Astrocyte (in vitro differentiated cells and primary cell): ENCODE results near the gene B4GALT1. TPM values are rescaled to one million over a fixed set of nuclear protein-coding genes. Genes with fewer than 3 reads are reported as not detected.

Source experiments
- DNase-seq: peaks from one replicate; pipeline ENCODE4 v3.0.0-alpha.2; 2010; ENCODE audit warnings: low read depth
- FAIRE-seq: peaks from 2 replicates; lab custom pipeline; 2011; peaks lifted over from hg19 to GRCh38; lab: Jason Lieb, UNC
- H2AFZ ChIP-seq: 2 replicates; pipeline ENCODE4 v1.6.0; 2012; ENCODE audit warnings: low read depth, low read length, inconsistent platforms
- H3K27ac ChIP-seq: 2 replicates; pipeline ENCODE4 v1.5.1; 2011; ENCODE audit warnings: low read depth, low read length, inconsistent platforms
- H3K27me3 ChIP-seq: 2 replicates; pipeline ENCODE4 v1.6.0; 2011; ENCODE audit warnings: low read length, inconsistent platforms; ENCODE audit not compliant: insufficient read depth
- H3K36me3 ChIP-seq: 2 replicates; pipeline ENCODE4 v1.5.1; 2011; ENCODE audit warnings: low read length, inconsistent platforms; ENCODE audit not compliant: insufficient read depth
- H3K4me1 ChIP-seq: 2 replicates; pipeline ENCODE4 v1.5.1; 2011; ENCODE audit warnings: low read length, inconsistent platforms; ENCODE audit not compliant: insufficient read depth
- H3K4me2 ChIP-seq: 2 replicates; pipeline ENCODE4 v1.6.0; 2012; ENCODE audit warnings: low read length, inconsistent platforms
- H3K4me3 ChIP-seq: 2 replicates; pipeline ENCODE4 v1.5.1; 2011; ENCODE audit warnings: low read depth, mild to moderate bottlenecking, low read length, inconsistent platforms; ENCODE audit not compliant: insufficient read depth
- H3K79me2 ChIP-seq: 2 replicates; pipeline ENCODE4 v1.6.0; 2012; ENCODE audit warnings: mild to moderate bottlenecking, low read length, inconsistent platforms; ENCODE audit not compliant: insufficient read depth
- H3K9ac ChIP-seq: 2 replicates; pipeline ENCODE4 v1.6.0; 2012; ENCODE audit warnings: mild to moderate bottlenecking, low read length, inconsistent platforms
- H3K9me3 ChIP-seq: 2 replicates; pipeline ENCODE4 v1.5.1; 2012; ENCODE audit warnings: low read depth, mild to moderate bottlenecking, low read length, inconsistent platforms; ENCODE audit not compliant: insufficient read depth
- H4K20me1 ChIP-seq: 2 replicates; pipeline ENCODE4 v1.6.0; 2012; ENCODE audit warnings: low read length, inconsistent platforms; ENCODE audit not compliant: insufficient read depth
- H3K27ac Mint-ChIP-seq: one replicate; pipeline ENCODE4 v1.8.0; 2021; ENCODE audit warnings: mild to moderate bottlenecking, mixed read lengths; ENCODE audit not compliant: unreplicated experiment
- H3K27me3 Mint-ChIP-seq: one replicate; pipeline ENCODE4 v1.8.0; 2021; ENCODE audit warnings: low read depth, mixed read lengths; ENCODE audit not compliant: unreplicated experiment
- H3K36me3 Mint-ChIP-seq: one replicate; pipeline ENCODE4 v1.8.0; 2021; ENCODE audit warnings: low read depth, mixed read lengths; ENCODE audit not compliant: unreplicated experiment
- H3K4me1 Mint-ChIP-seq: one replicate; pipeline ENCODE4 v1.8.0; 2021; ENCODE audit warnings: low read depth, mixed read lengths; ENCODE audit not compliant: unreplicated experiment
- H3K4me3 Mint-ChIP-seq: one replicate; pipeline ENCODE4 v1.8.0; 2021; ENCODE audit warnings: mild to moderate bottlenecking, moderate library complexity, mixed read lengths; ENCODE audit not compliant: unreplicated experiment
- H3K9me3 Mint-ChIP-seq: one replicate; pipeline ENCODE4 v1.8.0; 2021; ENCODE audit warnings: mild to moderate bottlenecking, mixed read lengths; ENCODE audit not compliant: unreplicated experiment
- EZH2 ChIP-seq: IDR thresholded peaks from 2 replicates; pipeline ENCODE4 v1.6.1; 2012; ENCODE audit warnings: mild to moderate bottlenecking, low read length, inconsistent platforms; ENCODE audit not compliant: insufficient read depth
- total RNA-seq: library from RNA; stranded (reverse); gene quantifications from 2 replicates; pipeline ENCODE4 v1.2.1, GENCODE V29; 2021
- TF ChIP-seq, protein P1 (sequence below): IDR thresholded peaks from 2 replicates; pipeline ENCODE4 v1.5.1; 2011; ENCODE audit warnings: low read depth, mild to moderate bottlenecking, inconsistent platforms, low read length, moderate library complexity; ENCODE audit not compliant: insufficient read depth

B4GALT1 gene
- total RNA-seq, 1 donor from 2014 or later: 93.1 TPM

DNA sequence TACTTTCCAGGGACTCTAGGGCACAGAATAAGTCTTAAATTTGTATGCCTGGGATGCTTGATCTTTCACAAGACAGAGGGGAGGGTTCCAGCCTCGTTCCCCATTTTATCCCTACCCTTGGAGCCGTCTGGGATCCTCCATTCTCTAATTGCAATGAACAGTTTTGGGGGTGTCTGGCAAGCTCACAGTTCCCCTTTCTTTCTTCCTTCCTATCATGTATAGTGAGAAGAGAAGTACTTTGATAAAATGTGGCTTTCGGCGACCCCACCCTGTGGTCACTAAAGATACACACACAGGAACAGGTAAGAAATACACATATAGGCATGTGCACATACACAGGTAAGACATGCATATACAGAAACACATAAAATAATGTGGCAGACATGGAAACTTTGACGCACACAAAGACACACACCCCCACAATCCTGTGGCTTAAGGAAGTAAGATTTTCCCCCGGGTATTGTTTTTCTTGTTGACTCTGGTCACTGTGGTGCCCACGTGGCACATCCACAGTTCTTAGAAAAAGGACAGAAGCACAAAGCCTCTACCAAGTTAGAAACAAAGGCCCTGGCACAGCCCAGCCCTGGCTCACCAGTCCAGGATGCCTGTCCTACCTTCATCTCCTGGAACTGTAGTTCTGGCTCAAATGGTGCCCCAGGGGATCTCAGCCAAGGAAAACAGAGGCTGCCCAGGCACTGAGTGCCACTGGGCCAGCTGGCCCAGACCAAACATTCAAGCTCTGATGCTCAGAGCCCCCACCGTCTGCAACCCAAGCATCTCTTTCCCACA is 84.4 kb downstream of the B4GALT1 start:
- H3K36me3 Mint-ChIP-seq: peaks cover 2% of the 10 kb centered on the region
- Histone ChIP-seq H2AFZ (no peak overlapping the region), H4K20me1 (no peaks in the 10 kb centered on the region), H3K27me3 (no peaks in the 10 kb centered on the region), H3K27ac (no peak overlapping the region), H3K79me2 (no peaks in the 10 kb centered on the region), H3K36me3 (no peaks in the 10 kb centered on the region), H3K4me2 (no peak overlapping the region), H3K4me1 (peaks cover 4% of the 10 kb centered on the region), H3K4me3 (no peak overlapping the region), H3K9ac (no peak overlapping the region), H3K9me3 (no peaks in the 10 kb centered on the region)
- no peak overlapping the region for H3K4me3 Mint-ChIP-seq
- peaks cover 3% of the 10 kb centered on the region for H3K27me3 Mint-ChIP-seq
- peaks cover 1% of the 10 kb centered on the region for H3K9me3 Mint-ChIP-seq
- DNase-seq (no peak), FAIRE-seq (no peak)
- TF ChIP-seq, protein P1, sequence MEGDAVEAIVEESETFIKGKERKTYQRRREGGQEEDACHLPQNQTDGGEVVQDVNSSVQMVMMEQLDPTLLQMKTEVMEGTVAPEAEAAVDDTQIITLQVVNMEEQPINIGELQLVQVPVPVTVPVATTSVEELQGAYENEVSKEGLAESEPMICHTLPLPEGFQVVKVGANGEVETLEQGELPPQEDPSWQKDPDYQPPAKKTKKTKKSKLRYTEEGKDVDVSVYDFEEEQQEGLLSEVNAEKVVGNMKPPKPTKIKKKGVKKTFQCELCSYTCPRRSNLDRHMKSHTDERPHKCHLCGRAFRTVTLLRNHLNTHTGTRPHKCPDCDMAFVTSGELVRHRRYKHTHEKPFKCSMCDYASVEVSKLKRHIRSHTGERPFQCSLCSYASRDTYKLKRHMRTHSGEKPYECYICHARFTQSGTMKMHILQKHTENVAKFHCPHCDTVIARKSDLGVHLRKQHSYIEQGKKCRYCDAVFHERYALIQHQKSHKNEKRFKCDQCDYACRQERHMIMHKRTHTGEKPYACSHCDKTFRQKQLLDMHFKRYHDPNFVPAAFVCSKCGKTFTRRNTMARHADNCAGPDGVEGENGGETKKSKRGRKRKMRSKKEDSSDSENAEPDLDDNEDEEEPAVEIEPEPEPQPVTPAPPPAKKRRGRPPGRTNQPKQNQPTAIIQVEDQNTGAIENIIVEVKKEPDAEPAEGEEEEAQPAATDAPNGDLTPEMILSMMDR: no peak
- TF ChIP-seq EZH2: no peak
- no peaks in the 10 kb centered on the region for H3K4me1 Mint-ChIP-seq
- H3K27ac Mint-ChIP-seq: peak overlapping the region; percentile 28

DNA sequence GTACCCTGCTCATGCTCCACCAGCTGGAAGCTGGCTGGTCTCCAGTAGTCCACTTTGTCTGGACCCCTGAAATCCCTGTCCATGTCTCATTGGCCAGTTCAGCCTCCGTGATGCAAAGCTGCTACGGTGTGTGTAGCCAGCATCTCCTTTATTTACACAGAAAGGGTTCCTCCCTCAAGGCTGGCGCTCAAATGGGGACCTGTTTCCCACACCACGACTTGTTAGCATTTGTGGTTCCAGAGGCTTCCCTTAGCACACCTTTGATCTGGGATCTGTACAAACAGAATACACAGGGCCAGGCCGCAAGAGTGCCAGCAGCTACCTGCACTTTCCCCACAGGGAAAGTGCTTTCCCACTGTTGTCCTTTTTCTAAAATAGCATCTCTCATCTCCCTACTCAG is 85.0 kb downstream of the B4GALT1 start:
- no peaks in the 10 kb centered on the region for H3K9me3 ChIP-seq
- no peaks in the 10 kb centered on the region for H3K27me3 ChIP-seq
- TF ChIP-seq EZH2: no peak
- TF ChIP-seq, protein P1: no peak
- peaks cover 1% of the 10 kb centered on the region for H3K9me3 Mint-ChIP-seq
- peaks cover 2% of the 10 kb centered on the region for H3K36me3 Mint-ChIP-seq
- no peak overlapping the region for H2AFZ ChIP-seq
- H3K36me3 ChIP-seq: no peaks in the 10 kb centered on the region
- no peaks in the 10 kb centered on the region for H4K20me1 ChIP-seq
- H3K79me2 ChIP-seq: no peaks in the 10 kb centered on the region
- H3K4me2 ChIP-seq: no peak overlapping the region
- no peak overlapping the region for H3K27ac Mint-ChIP-seq
- H3K4me1 Mint-ChIP-seq: no peaks in the 10 kb centered on the region
- no peak overlapping the region for H3K4me3 ChIP-seq
- H3K9ac ChIP-seq: no peak overlapping the region
- no peak for DNase-seq
- FAIRE-seq: no peak
- peaks cover 4% of the 10 kb centered on the region for H3K4me1 ChIP-seq
- peaks cover 3% of the 10 kb centered on the region for H3K27me3 Mint-ChIP-seq
- H3K27ac ChIP-seq: no peak overlapping the region
- no peak overlapping the region for H3K4me3 Mint-ChIP-seq
